Lower leg skin (tissue), 3 donors: ENCODE results near the gene ZDHHC3.

ENCODE experiments used
- POLR2A ChIP-seq, 2 donors: fragments of 450-650 bp; IDR thresholded peaks; one replicate each; pipeline ENCODE4 v1.6.1; 2016 to 2017; ENCODE audit warnings: antibody characterized with exemption in 2 of 2, mild to moderate bottlenecking in 1 of 2, moderate library complexity in 1 of 2
- TF ChIP-seq, protein P1 (sequence below), 3 donors: fragments of 450-650 bp; IDR thresholded peaks; one replicate each; pipeline ENCODE4 v1.5.1; 2016; ENCODE audit warnings: antibody characterized with exemption in 3 of 3, mild to moderate bottlenecking in 3 of 3, moderate library complexity in 2 of 3

DNA sequence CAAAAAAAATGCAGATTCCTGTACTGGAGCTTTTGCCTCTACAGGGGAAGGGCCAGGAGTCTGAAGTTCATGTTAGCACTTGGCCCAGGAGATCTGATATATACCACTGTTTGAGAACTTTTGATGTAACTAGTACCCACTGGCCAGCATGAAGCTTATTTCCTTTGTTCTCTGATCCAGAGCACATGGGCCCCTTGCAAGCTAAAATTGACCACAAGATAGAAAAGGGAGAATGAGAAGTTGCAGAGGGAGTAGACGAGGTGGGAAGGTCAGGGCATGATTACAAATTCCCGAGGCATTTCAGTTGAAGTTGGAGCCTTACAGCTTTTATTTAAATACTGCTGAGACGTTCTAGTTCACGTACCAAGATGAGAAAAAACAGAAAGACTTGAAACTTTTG lies 73.3 kb downstream of the ZDHHC3 start:
- TF ChIP-seq, protein P1, sequence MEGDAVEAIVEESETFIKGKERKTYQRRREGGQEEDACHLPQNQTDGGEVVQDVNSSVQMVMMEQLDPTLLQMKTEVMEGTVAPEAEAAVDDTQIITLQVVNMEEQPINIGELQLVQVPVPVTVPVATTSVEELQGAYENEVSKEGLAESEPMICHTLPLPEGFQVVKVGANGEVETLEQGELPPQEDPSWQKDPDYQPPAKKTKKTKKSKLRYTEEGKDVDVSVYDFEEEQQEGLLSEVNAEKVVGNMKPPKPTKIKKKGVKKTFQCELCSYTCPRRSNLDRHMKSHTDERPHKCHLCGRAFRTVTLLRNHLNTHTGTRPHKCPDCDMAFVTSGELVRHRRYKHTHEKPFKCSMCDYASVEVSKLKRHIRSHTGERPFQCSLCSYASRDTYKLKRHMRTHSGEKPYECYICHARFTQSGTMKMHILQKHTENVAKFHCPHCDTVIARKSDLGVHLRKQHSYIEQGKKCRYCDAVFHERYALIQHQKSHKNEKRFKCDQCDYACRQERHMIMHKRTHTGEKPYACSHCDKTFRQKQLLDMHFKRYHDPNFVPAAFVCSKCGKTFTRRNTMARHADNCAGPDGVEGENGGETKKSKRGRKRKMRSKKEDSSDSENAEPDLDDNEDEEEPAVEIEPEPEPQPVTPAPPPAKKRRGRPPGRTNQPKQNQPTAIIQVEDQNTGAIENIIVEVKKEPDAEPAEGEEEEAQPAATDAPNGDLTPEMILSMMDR (IDR thresholded peaks at IDR 0.05), result no peak
- no peak for TF ChIP-seq POLR2A (IDR thresholded peaks at IDR 0.05)
